Suppressor macrophage (primary cell): ENCODE measurements around the gene COL15A1.
A peak's percentile ranks its signal among the peaks of the same experiment; 100 is the strongest.

Experiments
- DNase-seq, 4 experiments: peaks; one replicate each; pipeline ENCODE4 v3.0.0-alpha.2; 2020 to 2022

COL15A1 gene

GRCh38 chr9:98973576-98973975, 29.9 kb downstream of the COL15A1 start:
- DNase-seq = no peak

GRCh38 chr9:98974106-98974505, 30.4 kb downstream of the COL15A1 start:
- DNase-seq = no peak

DNA sequence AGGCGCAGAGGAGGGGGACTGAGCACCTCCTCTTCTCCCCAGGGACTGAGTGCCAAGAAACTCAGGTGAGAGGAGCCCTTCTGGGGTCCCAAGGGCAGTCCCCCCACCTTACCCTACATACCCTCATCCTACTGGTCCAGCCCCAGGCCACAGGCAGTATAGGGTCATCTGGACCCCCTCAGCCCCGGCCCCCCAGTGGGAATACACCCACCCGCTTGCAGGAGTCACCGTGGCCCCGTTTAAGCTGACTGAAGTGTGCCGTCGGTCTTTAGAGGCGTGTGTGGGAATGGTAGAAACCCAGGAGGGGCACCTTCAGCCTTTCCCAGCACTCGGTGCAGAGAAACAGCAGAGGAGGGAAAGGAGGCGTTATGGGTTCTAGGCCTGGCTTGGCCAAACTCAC, 30.8 kb downstream of the COL15A1 start:
- DNase-seq = no peak

GRCh38 chr9:98974994-98975712, 31.4 kb downstream of the COL15A1 start:
- DNase-seq = peak; percentile 74 to 89 (median 86)

- DNase-seq = no peak
Observed at GRCh38 chr9:98975838-98976237, 32.1 kb downstream of the COL15A1 start.

- no peak for DNase-seq
Observed at GRCh38 chr9:98977246-98977714, 33.6 kb downstream of the COL15A1 start.

GRCh38 chr9:98977813-98978212, 34.1 kb downstream of the COL15A1 start:
- no peak for DNase-seq

- DNase-seq = no peak
Observed at GRCh38 chr9:98978231-98978681, 34.5 kb downstream of the COL15A1 start.

GRCh38 chr9:98980291-98980690, 36.6 kb downstream of the COL15A1 start:
- no peak for DNase-seq

DNA sequence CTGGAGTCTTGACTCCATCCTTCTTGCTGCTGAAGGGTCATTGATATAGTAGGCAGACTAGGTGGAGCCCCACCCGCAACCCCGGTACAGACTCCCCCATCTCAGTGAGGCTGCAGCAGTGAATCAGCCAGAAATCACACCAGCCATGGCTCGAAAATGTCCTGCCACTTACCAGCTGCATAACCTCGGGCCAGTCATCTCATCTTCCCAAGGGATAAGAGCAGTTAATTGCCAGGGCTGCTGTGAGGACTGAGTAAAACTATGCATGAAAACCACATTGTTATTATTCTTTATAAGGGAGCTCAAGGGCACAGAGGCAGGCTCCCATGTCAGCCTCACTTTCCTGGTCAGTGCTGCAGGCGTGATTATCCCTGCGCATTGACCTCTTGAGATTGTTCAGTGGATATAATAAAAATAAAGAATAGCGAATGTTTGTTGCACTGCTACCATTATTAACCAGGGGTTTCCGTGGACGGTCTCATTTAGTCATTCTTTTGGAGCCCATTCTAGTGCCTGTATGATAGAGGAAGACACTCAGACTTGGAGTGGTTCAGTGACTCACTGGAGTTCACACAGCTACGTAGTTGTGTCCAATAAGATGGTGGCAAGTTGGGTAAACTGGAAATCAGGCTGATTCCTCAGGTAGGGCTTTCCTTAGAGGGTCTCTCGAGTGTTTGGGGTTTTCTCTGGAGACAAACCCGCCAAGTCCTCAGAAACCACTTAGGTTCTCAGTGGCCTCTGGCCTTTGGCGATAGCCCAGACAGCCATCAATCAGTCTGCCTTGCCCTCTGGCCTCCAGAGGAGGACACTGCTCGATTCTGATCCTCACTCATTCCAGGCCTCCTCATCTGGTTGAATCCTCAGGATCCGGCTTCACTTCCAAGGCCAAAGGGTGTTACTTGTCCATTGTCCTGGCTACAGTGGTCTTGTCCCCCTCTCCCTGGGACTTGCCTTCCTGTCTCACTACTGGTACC, 39.9 kb downstream of the COL15A1 start:
- DNase-seq = no peak

DNA sequence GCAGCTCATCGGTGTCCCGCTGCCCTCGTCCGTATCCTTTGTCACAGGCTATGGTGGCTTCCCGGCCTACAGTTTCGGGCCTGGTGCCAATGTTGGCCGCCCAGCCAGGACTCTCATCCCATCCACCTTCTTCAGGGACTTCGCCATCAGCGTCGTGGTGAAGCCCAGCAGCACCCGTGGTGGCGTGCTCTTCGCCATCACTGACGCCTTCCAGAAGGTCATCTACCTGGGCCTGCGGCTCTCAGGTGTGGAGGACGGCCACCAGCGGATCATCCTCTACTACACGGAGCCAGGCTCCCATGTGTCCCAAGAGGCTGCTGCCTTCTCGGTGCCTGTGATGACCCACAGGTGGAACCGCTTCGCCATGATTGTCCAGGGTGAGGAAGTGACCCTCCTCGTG, 41.9 kb downstream of the COL15A1 start:
- no peak for DNase-seq

DNA sequence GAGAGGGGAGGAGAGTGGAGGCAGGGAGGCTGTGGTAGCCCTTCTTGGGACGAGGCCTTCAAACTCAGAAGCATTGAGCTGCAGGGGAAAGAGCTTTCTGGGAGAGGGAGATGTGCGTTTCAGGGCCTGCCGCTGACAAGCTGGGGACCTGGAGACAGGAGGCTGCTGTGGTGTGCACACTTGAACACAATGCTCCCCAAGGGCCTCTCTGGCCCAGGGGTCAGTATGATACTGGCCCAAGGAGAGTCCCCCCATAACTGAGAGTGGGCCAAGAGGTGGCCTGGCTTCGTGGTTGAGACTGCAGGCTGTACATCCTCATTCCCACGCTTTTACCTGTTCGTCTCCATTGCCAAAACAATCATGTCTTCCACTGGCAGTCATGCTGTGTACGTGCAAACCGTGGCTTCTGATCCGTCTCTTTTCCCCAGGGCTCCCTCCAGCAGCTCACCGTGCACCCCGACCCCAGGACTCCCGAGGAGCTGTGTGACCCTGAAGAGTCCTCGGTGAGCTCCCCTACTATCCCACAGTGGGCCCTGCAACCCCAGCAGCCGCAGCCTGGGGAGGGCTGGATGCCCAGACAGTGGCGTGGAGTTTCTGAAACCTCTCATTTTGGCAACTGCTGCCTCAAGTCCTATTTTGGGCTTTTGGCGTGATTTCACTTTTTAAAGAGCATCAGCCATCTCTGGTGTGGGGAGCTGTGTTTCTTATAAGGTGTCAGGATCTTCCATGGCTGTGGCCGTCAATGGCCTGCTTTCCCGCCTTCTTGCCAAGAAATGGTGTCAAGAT, 43.4 kb downstream of the COL15A1 start:
- DNase-seq = no peak

DNA sequence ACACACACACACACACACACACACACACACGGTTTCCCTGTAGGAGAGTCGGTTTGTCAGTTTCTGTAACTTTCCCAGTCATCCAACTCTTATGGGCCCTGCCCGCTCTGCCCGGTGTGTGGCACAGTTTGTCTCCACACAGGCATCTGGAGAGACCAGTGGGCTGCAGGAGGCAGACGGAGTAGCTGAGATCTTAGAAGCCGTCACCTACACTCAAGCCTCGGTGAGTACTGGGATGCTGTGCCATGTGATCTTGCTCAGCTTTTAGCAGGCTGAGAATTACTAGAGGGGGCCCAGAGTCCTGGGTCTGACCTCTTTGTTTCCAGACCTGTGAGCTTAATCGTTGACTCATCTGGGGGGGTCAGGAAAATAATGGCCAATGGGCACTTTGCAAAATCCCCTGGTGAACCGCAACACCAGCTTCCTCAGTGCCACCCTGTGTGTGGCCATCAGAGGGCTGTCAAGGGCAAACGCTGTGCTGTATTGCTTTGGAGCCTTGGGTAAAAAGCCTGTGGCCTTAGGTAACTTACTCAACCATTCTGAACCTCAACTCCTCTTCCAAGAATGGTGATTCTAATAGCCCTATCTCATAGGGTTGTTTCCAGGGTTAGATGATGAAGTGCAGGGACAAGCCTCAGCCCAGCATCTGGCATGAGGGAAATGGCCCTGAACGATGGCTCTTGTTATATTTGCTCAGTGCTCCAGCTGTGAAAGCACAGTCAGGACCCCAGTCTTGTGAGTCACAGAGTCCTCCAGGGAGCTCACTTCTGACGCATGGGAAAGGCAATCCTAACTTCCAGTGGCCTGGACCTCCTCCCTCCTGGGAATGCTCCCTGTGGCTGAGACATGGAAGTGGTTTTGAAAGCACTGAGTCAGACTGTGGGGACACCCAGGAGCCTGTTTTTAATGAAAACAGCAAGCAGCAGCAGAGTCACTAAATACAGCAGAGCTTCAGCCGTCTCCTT, 45.6 kb downstream of the COL15A1 start:
- DNase-seq = peak; percentile 20 to 38 (median 27)

DNA sequence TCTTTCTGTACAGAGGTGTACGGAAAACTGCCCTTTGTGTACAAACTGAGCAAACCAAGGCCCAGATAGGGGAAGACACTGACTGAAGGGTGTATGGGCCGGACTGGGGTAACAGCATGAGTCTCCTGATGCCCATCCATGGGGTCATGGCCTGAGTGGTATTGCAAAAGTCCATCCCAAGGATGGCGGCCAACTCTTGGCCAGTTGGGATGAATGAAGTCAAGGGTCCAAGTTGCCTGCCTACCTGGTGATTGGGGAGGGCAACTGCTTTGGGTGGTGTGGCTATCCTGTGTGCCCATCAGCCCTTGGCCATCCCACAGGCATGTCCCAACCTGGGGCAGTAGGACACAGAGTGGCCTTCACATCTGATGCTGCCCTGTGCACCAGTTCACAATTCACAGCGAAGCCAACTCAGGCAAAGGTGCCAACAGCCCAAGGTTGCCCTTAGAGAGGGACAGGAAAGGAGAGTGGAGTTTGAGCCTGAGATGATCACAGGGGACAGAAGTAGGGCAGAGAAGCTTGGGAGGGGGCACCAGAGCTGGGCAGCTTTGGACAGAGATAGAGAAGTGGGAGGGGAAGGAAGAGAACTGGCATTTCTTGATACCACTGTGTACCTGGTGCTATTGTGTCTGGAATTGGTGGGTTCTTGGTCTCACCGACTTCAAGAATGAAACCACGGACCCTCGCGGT, 46.6 kb downstream of the COL15A1 start:
- DNase-seq = no peak

- DNase-seq = no peak
Observed at GRCh38 chr9:98992107-98992884, 48.6 kb downstream of the COL15A1 start.

GRCh38 chr9:98992885-98993569, 49.3 kb downstream of the COL15A1 start:
- peak in 1 of 4 experiments; percentile 19 for DNase-seq

DNA sequence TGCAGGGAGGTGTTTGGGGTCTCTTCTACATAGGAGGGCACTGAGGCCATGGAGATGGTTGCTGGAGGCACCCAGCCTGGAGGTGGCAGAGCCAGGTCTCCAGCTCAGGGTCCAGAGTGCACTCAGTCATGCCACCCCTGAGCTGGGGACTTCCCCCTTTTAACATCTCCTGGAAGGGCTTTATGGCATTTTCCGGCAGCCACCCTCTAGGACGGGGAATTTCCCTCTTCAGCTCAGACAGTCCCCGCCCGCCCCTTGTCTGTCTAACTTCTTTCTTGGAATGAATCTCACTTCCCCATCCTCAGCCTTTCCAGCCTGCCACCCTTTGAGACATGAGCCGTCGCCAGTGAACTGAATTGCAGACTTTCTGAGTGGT, 49.9 kb downstream of the COL15A1 start:
- peak; percentile 93 to 96 (median 94) for DNase-seq

DNA sequence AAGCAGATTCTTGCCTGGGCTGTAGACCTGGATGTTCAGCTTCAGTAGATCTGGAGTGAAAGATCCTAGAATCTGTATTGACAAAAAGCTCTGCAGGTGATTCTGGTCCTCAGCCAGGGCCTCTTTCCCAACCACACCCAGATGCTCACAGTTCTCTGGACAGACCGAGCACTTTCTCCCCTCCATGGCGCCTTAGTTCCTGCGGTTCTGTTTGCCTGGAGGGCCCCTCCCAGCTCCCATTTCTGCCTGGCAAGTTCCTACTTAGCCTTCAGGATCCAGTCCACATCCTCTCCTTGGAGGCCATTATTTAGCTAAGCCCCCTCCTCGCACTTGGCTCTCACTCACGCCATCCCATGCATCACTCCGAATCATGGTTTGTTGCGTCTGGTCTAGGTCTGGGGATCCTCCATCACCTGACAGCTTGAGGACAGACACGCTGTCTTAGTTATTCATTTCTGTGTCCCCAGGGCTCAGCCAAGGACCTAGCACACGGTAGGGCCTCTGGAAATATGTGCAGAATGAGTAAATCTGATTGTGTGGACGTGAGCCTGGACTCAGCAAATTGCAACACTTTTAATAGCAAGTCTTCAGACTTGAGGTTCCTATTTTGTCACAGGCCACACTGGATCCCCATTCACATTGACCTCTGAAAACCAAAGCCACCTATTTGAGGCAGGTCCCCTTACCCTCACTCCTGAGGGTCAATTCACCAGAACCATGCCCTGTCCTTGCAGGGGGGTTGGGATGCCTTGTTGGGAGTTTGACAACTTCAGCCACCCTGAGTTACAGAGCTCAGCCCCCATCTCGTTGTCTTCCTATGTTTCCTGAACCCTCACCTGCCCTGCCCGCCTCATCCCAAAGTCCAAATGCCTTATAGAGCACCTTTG, 50.7 kb downstream of the COL15A1 start:
- DNase-seq = peak; percentile 34 to 66 (median 54)
